SK-N-MC (cell line): ENCODE measurements around the gene TECPR1.

ENCODE experiments used
- EZH2 ChIP-seq: fragments of 200-600 bp; sonication (generic); IDR thresholded peaks from one replicate; pipeline ENCODE4 v1.6.1; 2017; ENCODE audit warnings: antibody characterized with exemption
- FOXP2 ChIP-seq: optimal IDR thresholded peaks from 2 replicates; pipeline ENCODE3; 2011; ENCODE audit warnings: mild to moderate bottlenecking, moderate library complexity; ENCODE audit not compliant: insufficient read depth; ENCODE audit errors: extremely low read length, control extremely low read depth
- POLR2AphosphoS5 ChIP-seq: IDR thresholded peaks from 2 replicates; pipeline ENCODE4 v1.6.1; 2012; ENCODE audit warnings: mild to moderate bottlenecking, low read depth, low read length, borderline replicate concordance

DNA sequence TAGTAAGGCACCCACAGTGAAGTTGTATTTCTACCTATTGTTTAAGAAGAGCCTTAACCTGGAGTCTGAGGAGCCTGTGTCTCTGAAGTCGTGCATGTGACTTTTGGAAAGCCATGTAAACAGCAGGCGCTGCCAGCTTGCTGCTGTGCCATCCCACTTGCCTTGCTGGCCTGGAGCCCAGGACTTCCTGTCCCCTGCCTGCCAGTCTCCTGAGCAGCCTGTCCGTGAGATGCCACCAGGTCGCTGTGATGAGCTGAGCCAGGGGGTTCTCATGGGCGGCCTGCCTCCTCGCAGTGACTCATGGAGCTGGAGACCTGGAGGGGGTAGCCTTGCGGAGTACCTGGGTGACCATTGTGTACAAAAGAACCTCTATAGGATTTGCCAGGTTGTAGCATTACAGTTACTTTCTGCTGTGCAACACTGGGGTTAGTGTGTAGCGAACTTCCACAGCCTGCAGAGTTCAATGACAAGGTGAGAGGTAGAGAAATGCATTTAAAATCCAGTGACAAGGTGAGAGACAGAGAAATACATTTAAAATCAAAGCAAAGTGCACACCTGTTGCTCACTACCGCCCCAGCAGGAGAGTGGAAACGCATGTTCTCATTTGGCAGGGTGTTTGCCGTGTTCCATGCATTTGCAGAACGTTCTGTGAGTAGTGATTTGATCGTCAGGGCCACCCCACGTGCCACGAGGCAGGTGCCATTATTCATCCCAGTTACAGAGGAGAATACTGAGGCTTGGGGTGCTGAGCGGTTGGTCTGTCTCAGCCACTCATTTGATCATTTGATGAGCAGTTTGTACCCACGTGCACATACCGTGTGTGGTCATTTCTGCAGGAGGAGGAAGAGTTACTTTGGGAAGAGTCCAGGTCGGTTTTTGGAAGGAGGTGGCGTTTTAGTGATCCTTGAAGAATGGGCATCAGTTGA lies 77.4 kb downstream of the TECPR1 start:
- no peak for TF ChIP-seq EZH2
- no peak for TF ChIP-seq POLR2AphosphoS5
- no peak for TF ChIP-seq FOXP2
